ENCODE measurements around the gene TICRR. TPM values are rescaled to one million over a fixed set of nuclear protein-coding genes. Genes with fewer than 3 reads are reported as not detected.
"Not testable (repeated sequence)": the region's sequence is repeated elsewhere in the genome, so short reads cannot be mapped to it uniquely, and the experiment has no call there.

TICRR gene
- total RNA-seq, 2 donors from 2014 or later: 21.9 to 27.2 TPM

DNA sequence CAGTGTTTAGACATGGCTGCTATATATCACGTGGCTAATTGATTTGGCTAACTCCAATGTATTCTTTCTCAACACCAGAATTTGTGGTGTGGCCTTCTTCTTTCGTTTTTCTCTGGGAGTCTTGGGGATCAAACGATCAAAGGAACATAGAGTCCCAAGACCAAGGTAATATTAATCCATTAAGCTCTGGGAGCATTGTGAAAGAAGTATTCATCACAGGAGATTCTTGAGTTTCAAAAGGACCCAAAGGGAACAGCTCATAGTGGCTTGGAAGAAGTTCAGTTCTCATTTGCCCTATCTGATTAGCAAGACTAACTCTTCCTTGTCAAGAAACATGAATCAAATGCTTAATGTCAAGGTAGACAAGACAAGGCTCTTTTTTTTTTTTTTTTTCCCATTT is 32.9 kb upstream of the TICRR start:
- Mint-ChIP-seq H3K27ac (no peak overlapping the region), H3K4me3 (no peak overlapping the region), H3K9me3 (peaks cover 11% of the 10 kb centered on the region), H3K27me3 (ENCODE audit: insufficient read depth) (peaks cover 22% of the 10 kb centered on the region), H3K4me1 (no peaks in the 10 kb centered on the region), H3K36me3 (ENCODE audit: low read depth) (no peaks in the 10 kb centered on the region)
- TF ChIP-seq, protein P1, sequence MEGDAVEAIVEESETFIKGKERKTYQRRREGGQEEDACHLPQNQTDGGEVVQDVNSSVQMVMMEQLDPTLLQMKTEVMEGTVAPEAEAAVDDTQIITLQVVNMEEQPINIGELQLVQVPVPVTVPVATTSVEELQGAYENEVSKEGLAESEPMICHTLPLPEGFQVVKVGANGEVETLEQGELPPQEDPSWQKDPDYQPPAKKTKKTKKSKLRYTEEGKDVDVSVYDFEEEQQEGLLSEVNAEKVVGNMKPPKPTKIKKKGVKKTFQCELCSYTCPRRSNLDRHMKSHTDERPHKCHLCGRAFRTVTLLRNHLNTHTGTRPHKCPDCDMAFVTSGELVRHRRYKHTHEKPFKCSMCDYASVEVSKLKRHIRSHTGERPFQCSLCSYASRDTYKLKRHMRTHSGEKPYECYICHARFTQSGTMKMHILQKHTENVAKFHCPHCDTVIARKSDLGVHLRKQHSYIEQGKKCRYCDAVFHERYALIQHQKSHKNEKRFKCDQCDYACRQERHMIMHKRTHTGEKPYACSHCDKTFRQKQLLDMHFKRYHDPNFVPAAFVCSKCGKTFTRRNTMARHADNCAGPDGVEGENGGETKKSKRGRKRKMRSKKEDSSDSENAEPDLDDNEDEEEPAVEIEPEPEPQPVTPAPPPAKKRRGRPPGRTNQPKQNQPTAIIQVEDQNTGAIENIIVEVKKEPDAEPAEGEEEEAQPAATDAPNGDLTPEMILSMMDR (conservative IDR thresholded peaks at IDR 0.05): no peak
- no peak for DNase-seq
- no peak overlapping the region for H3K27ac ChIP-seq (ENCODE audit: low read depth, low read length)
- 82 to 93% methylated on average over 3 of the region's 3 CpGs for WGBS, 2 experiments (ENCODE audit: insufficient coverage in 1 of 2, insufficient read length in 1 of 2)
- H3K9me3 ChIP-seq (ENCODE audit: control insufficient read depth, low read length): peaks cover 17% of the 10 kb centered on the region
- no peak overlapping the region for H3K9ac ChIP-seq (ENCODE audit: extremely low read depth, low read length, poor library complexity, severe bottlenecking)
- no peaks in the 10 kb centered on the region for H3K4me1 ChIP-seq (ENCODE audit: control insufficient read depth, insufficient read depth, low read length)
- no peaks in the 10 kb centered on the region for H3K36me3 ChIP-seq (ENCODE audit: control insufficient read depth, insufficient read depth, low read length)
- peaks cover 6% of the 10 kb centered on the region for H3K27me3 ChIP-seq (ENCODE audit: control insufficient read depth, insufficient read depth, low read length, poor library complexity, severe bottlenecking)
- H3K4me3 ChIP-seq (ENCODE audit: low read length): no peak overlapping the region

DNA sequence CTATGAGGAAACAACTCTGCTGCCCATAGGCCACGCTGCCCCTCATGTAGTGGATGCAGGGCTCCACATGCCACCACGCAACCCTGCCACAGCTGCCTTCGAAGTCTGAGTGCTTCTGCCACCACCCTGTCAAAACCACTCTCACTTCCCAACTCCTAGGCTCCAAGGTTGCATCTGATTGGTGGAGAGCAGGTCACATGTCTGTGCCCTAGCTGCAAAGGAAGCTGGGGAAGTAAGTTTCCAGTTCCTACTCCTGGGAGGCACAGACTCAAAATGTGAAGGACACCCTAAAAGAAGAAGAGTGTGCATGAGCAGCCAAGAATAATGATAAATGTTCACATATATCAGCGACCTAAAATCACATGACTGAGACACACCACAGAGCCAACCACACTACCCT is 31.9 kb upstream of the TICRR start:
- peaks cover 19% of the 10 kb centered on the region for H3K27me3 Mint-ChIP-seq (ENCODE audit: insufficient read depth)
- H3K27me3 ChIP-seq (ENCODE audit: control insufficient read depth, insufficient read depth, low read length, poor library complexity, severe bottlenecking): peaks cover 6% of the 10 kb centered on the region
- no peak overlapping the region for H3K4me3 Mint-ChIP-seq
- 95 to 100% methylated on average over 1 to 4 of the region's 4 CpGs for WGBS, 2 experiments (ENCODE audit: insufficient coverage in 1 of 2, insufficient read length in 1 of 2)
- H3K9ac ChIP-seq (ENCODE audit: extremely low read depth, low read length, poor library complexity, severe bottlenecking): no peak overlapping the region
- no peak overlapping the region for H3K27ac Mint-ChIP-seq
- H3K36me3 Mint-ChIP-seq (ENCODE audit: low read depth): no peaks in the 10 kb centered on the region
- H3K9me3 ChIP-seq (ENCODE audit: control insufficient read depth, low read length): peaks cover 8% of the 10 kb centered on the region
- H3K4me3 ChIP-seq (ENCODE audit: low read length): no peak overlapping the region
- H3K27ac ChIP-seq (ENCODE audit: low read depth, low read length): no peak overlapping the region
- peaks cover under 1% of the 10 kb centered on the region for H3K9me3 Mint-ChIP-seq
- no peaks in the 10 kb centered on the region for H3K4me1 Mint-ChIP-seq
- H3K36me3 ChIP-seq (ENCODE audit: control insufficient read depth, insufficient read depth, low read length): no peaks in the 10 kb centered on the region
- DNase-seq: no peak
- H3K4me1 ChIP-seq (ENCODE audit: control insufficient read depth, insufficient read depth, low read length): no peaks in the 10 kb centered on the region
- TF ChIP-seq, protein P1 (conservative IDR thresholded peaks at IDR 0.05): no peak

DNA sequence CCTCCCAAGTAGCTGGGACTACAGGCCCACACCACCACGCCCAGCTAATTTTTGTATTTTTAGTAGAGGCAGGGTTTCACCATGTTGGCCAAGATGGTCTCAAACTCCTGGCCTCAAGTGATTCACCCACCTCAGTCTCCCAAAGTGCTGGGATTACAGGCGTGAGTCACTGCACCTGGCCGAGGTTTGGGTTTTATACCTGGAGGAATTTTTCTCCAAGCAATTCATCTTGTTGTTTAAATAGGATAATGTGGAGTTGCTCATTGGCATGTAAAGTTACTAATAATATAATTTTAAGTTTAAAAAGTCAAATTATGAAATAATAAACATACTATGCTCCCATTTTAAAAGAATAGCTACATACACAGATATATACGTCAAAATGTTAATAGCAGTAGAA is 26.1 kb upstream of the TICRR start:
- not testable (repeated sequence) for H3K9me3 ChIP-seq (ENCODE audit: control insufficient read depth, low read length); H3K27ac ChIP-seq (ENCODE audit: low read depth, low read length); H3K4me3 ChIP-seq (ENCODE audit: low read length); H3K4me3 Mint-ChIP-seq; H3K4me1 ChIP-seq (ENCODE audit: control insufficient read depth, insufficient read depth, low read length); H3K27me3 ChIP-seq (ENCODE audit: control insufficient read depth, insufficient read depth, low read length, poor library complexity, severe bottlenecking); H3K9me3 Mint-ChIP-seq; DNase-seq; H3K36me3 ChIP-seq (ENCODE audit: control insufficient read depth, insufficient read depth, low read length); H3K36me3 Mint-ChIP-seq (ENCODE audit: low read depth); H3K9ac ChIP-seq (ENCODE audit: extremely low read depth, low read length, poor library complexity, severe bottlenecking); H3K4me1 Mint-ChIP-seq; H3K27ac Mint-ChIP-seq; H3K27me3 Mint-ChIP-seq (ENCODE audit: insufficient read depth)
- 95 to 100% methylated on average over 2 to 3 of the region's 4 CpGs for WGBS, 2 experiments (ENCODE audit: insufficient coverage in 1 of 2, insufficient read length in 1 of 2)

DNA sequence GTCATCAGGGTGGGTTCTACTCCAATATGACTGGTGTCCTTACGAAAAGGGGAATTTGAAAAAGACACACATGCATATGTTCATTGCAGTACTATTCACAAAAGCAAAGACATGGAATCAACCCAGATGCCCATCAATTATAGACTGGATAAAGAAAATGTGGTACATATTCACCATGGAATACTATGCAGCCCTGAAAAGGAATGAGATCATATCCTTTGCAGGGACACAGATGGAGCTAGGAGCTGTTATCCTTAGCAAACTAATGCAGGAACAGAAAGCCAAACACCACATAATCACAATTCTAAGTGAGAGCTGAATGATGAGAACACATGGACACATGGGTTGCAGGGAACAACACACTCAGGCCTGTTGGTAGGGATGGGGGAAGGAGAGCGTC is 24.8 kb upstream of the TICRR start:
- DNase-seq: no peak
- no peak overlapping the region for H3K4me3 Mint-ChIP-seq
- no peaks in the 10 kb centered on the region for H3K4me1 ChIP-seq (ENCODE audit: control insufficient read depth, insufficient read depth, low read length)
- H3K9me3 Mint-ChIP-seq: no peaks in the 10 kb centered on the region
- H3K9me3 ChIP-seq (ENCODE audit: control insufficient read depth, low read length): no peaks in the 10 kb centered on the region
- no peaks in the 10 kb centered on the region for H3K4me1 Mint-ChIP-seq
- H3K27me3 Mint-ChIP-seq (ENCODE audit: insufficient read depth): peaks cover 7% of the 10 kb centered on the region
- peaks cover 6% of the 10 kb centered on the region for H3K27me3 ChIP-seq (ENCODE audit: control insufficient read depth, insufficient read depth, low read length, poor library complexity, severe bottlenecking)
- no peaks in the 10 kb centered on the region for H3K36me3 Mint-ChIP-seq (ENCODE audit: low read depth)
- no peaks in the 10 kb centered on the region for H3K36me3 ChIP-seq (ENCODE audit: control insufficient read depth, insufficient read depth, low read length)
- no peak overlapping the region for H3K9ac ChIP-seq (ENCODE audit: extremely low read depth, low read length, poor library complexity, severe bottlenecking)
- TF ChIP-seq, protein P1 (conservative IDR thresholded peaks at IDR 0.05): no peak
- H3K27ac Mint-ChIP-seq: no peak overlapping the region
- WGBS, 2 experiments (ENCODE audit: insufficient coverage in 1 of 2, insufficient read length in 1 of 2): 90 to 93% methylated on average over 1 of the region's 2 CpGs
- no peak overlapping the region for H3K4me3 ChIP-seq (ENCODE audit: low read length)
- no peak overlapping the region for H3K27ac ChIP-seq (ENCODE audit: low read depth, low read length)

All from endodermal cell (in vitro differentiated cells).